Measurements from ENCODE around the gene HPSE2.
A peak's percentile ranks its signal among the peaks of the same experiment; 100 is the strongest.

Gene HPSE2

DNA sequence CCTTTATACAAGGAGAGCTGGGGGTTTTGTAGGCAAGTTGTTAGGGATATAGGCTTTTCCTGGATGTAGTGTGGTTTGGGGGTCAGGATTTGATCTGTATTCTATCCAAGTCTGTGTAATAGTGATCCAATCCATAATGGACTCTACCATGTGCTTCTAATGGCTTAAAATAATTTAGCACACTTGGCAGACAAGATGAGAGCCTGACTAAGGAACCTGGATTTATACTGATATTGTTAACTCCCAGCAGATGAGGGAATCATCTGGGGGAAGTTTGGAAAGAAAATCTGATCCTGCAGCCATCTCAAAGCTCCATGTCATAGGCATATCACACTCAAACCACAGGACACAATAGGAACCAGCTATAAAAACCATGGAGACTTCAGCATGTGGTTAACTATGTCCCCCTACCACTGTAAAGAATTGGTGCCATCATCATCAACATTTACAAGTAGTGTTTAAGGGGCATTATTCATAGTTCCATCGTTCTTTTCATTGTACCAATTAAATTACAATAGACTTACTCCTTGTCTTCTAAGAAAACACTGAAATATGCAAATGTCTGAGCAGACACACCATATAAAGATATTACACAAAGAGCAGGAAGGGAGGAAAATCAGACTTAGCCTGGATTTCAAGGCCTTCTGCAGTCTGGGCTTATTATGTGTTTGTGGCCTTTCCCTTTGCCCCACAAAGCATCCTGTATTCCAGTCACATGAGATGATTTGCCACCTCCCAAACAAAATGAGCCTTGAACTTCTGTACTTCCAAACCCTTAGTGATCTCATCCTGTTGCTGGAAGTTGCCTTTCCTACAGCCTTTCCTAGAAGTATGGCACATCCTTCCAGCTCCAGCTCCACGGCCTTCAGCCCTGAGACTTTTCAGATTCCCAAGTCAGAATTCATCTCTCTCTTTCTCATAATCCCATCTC lies 766.4 kb downstream of the HPSE2 start:
- no peaks in the 10 kb centered on the region for H3K9me3 Mint-ChIP-seq
- no peak overlapping the region for H3K27ac Mint-ChIP-seq
- no peak overlapping the region for H3K4me3 Mint-ChIP-seq
- H3K4me1 Mint-ChIP-seq (ENCODE audit: low read depth), result peaks cover 2% of the 10 kb centered on the region
- H3K36me3 Mint-ChIP-seq (ENCODE audit: low read depth), result no peaks in the 10 kb centered on the region
- peaks cover 36% of the 10 kb centered on the region for H3K27me3 Mint-ChIP-seq (ENCODE audit: low read depth)

DNA sequence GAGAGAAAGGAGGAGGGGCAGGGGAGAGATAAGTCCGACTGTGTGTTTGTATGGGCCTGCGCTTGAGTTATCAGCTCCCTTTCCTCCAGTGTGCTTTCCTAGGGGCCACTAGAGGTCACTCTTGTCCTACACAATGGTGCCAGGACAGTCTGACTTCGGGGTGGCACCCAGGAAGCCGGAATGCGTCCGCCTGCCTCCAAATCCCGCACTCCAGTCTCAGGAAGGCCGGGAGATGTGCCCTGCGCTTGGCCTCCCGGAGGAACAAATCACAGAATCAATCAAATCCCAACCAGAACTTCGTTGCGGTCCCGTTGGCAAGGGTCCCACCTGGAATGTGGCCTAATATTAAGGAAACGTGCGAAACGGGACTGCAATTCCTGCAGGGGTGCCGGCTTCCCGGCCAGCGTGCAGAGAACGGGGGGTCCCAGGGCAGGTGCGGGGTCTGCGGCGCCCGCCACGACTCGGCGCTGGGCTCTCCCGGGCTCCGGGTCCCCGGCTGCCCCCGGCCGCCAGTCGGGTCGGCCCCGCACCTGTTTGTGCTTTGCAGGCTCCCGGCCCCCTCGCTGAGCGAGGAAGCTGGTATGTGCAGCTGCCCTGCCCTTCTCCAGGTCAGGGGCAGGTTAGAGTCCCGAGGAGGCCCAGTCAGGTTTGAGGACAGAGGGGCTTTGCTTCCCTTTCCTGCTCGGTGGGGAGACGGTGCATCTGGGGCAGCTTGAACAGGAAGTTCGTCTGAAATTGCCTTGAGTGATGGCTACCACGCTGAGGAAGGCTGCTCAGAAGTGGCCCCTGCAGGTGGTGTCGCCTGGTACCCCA lies 767.9 kb downstream of the HPSE2 start:
- no peak overlapping the region for H3K27ac Mint-ChIP-seq
- no peaks in the 10 kb centered on the region for H3K9me3 Mint-ChIP-seq

GRCh38 chr10:98466861-98467505 lies 768.7 kb downstream of the HPSE2 start:
- Mint-ChIP-seq H3K4me3 (no peak overlapping the region), H3K27ac (no peak overlapping the region), H3K27me3 (ENCODE audit: low read depth) (peaks cover 30% of the 10 kb centered on the region), H3K36me3 (ENCODE audit: low read depth) (no peaks in the 10 kb centered on the region), H3K4me1 (ENCODE audit: low read depth) (peaks cover 2% of the 10 kb centered on the region), H3K9me3 (no peaks in the 10 kb centered on the region)

More for the DNA sequence above, 767.9 kb downstream of the HPSE2 start:
- Mint-ChIP-seq H3K4me3 (peak overlapping the region; percentile 88), H3K36me3 (ENCODE audit: low read depth) (no peaks in the 10 kb centered on the region), H3K27me3 (ENCODE audit: low read depth) (peaks cover 36% of the 10 kb centered on the region), H3K4me1 (ENCODE audit: low read depth) (peaks cover 2% of the 10 kb centered on the region)

DNA sequence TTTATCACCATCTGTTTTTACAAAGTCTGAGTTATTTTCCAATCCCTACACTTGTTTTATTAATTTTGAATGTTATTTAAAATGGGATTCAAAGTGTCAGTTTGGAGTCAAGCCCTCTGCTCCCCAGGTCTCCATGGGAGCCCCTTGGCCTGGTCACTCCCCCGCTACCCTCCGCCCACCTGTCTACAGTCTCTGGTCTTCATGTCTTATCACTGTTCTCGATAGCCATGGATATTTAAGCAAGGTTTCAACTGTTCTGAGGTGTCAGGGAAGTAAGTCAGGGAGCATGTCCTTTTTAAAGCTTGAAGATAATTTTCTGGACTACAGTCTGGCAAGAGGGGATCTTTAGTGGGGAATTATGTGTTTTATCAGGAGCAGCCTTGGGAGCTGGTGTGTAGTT lies 769.8 kb downstream of the HPSE2 start:
- H3K9me3 Mint-ChIP-seq, result no peaks in the 10 kb centered on the region
- H3K4me1 Mint-ChIP-seq (ENCODE audit: low read depth), result peaks cover 2% of the 10 kb centered on the region
- H3K27me3 Mint-ChIP-seq (ENCODE audit: low read depth), result peaks cover 22% of the 10 kb centered on the region
- H3K27ac Mint-ChIP-seq, result no peak overlapping the region
- no peaks in the 10 kb centered on the region for H3K36me3 Mint-ChIP-seq (ENCODE audit: low read depth)
- H3K4me3 Mint-ChIP-seq, result no peak overlapping the region

DNA sequence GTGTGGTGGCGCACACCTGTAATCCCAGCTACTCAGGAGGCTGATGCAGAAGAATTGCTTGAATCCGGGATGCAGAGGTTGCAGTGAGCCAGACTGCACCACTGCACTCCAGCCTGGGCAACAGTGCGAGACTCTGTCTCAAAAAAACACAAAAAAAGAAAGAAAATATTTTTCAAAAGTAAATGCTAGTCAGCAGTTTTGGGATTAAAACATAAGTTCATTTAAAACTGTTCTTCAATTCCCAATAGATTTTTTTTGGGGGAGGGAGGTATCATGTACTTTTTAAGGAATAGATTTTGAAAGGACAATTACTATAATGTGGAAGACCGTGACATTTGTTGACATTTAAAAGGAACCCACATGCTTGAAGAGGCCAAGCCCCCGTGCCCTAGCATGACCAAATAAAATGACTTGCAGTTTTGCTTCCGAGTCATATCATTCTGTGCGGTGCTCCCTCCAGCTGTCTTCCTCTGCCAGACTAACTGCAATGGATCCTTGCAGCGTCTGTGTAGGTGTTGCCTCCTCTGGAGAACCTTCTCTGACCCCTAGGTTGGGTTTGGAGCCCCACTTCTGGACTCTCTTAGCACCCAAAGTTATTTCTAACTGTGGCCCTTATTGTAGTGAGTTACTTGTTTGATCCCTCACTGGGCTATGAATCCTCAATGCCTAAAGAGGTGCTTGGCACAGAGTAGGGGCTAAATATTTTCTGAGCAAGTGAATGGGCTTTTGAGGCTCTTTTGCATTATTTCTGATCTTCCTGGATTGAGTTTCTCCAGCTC lies 771.5 kb downstream of the HPSE2 start:
- Mint-ChIP-seq H3K27me3 (ENCODE audit: low read depth) (peaks cover 17% of the 10 kb centered on the region), H3K27ac (no peak overlapping the region), H3K36me3 (ENCODE audit: low read depth) (no peaks in the 10 kb centered on the region), H3K9me3 (no peaks in the 10 kb centered on the region), H3K4me3 (no peak overlapping the region), H3K4me1 (ENCODE audit: low read depth) (peaks cover 2% of the 10 kb centered on the region)

- H3K9me3 Mint-ChIP-seq, result no peaks in the 10 kb centered on the region
- no peak overlapping the region for H3K4me3 Mint-ChIP-seq
- no peaks in the 10 kb centered on the region for H3K36me3 Mint-ChIP-seq (ENCODE audit: low read depth)
- no peak overlapping the region for H3K27ac Mint-ChIP-seq
- peaks cover 2% of the 10 kb centered on the region for H3K4me1 Mint-ChIP-seq (ENCODE audit: low read depth)
- H3K27me3 Mint-ChIP-seq (ENCODE audit: low read depth), result peaks cover 9% of the 10 kb centered on the region
These were observed 772.6 kb downstream of the HPSE2 start for GRCh38 chr10:98463016-98463415.

DNA sequence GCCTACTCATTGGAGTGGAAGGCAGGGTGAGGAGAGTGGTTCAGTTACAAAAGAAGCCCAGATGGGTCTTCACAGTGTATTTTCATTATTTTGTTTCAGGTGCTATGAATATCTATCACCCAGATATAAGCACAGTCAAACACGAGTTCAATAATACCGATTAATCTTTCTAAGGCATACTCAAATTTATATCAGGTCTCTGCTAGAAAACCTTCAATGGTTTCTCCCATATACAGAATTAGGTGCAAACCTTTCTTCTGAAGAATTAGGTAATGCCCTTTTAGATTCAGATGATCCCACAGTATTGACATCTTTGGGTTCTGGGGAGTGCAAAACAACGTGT lies 774.2 kb downstream of the HPSE2 start:
- H3K36me3 Mint-ChIP-seq (ENCODE audit: low read depth), result no peaks in the 10 kb centered on the region
- H3K27me3 Mint-ChIP-seq (ENCODE audit: low read depth), result peaks cover 13% of the 10 kb centered on the region
- H3K4me1 Mint-ChIP-seq (ENCODE audit: low read depth), result no peaks in the 10 kb centered on the region
- H3K4me3 Mint-ChIP-seq, result no peak overlapping the region
- no peaks in the 10 kb centered on the region for H3K9me3 Mint-ChIP-seq
- H3K27ac Mint-ChIP-seq, result no peak overlapping the region

GRCh38 chr10:98460837-98461499 lies 774.7 kb downstream of the HPSE2 start:
- no peak overlapping the region for H3K4me3 Mint-ChIP-seq
- no peaks in the 10 kb centered on the region for H3K4me1 Mint-ChIP-seq (ENCODE audit: low read depth)
- no peaks in the 10 kb centered on the region for H3K9me3 Mint-ChIP-seq
- H3K27ac Mint-ChIP-seq, result no peak overlapping the region
- H3K27me3 Mint-ChIP-seq (ENCODE audit: low read depth), result peaks cover 12% of the 10 kb centered on the region
- no peaks in the 10 kb centered on the region for H3K36me3 Mint-ChIP-seq (ENCODE audit: low read depth)

DNA sequence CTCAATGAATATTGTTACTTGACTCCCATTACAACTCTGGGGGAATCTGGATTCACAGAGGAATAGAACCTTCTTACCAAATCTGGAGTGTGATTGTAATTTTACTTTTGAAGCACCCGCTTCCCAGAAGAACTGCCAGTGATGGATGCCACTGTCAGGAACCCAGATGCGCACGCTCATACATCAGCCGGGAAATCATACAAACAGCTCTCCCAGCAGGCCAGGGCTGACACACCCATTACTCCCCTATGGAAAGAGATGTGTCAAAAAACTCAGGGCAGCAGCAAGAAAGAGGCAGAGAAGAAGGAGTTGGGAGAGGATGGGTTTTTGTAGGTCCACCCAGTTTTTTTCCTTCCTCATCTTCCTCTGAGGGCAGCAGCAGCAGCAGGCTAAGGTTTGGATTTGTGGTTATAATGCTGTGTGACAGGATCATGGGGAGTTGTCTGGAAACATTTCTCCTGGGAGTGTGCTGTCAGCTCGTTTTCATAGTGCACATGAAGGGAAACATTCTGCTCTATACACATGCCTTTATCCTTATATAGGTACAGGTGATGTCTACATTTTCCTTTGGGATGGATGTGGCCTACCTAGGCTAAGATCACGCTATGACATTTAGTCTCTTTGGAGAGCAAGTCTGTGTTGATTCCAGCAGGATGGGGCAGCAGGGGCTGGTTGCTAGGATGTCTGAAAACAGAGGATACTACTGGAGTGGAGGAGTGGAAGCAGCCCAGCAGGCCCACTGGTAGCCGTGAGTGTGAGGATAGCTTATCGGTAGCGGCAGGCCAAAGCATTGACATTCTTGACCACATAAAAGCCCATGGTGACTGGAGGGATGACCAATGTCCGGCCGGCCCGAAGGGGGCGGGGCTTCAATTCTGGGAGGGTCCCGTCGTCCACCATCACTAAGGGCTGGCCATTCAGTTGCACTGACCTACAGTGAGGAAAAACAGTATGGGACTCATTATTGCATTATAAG lies 776.6 kb downstream of the HPSE2 start:
- Mint-ChIP-seq H3K36me3 (ENCODE audit: low read depth) (no peaks in the 10 kb centered on the region), H3K4me3 (no peak overlapping the region), H3K4me1 (ENCODE audit: low read depth) (no peaks in the 10 kb centered on the region), H3K27me3 (ENCODE audit: low read depth) (peaks cover 10% of the 10 kb centered on the region), H3K27ac (no peak overlapping the region), H3K9me3 (no peaks in the 10 kb centered on the region)

DNA sequence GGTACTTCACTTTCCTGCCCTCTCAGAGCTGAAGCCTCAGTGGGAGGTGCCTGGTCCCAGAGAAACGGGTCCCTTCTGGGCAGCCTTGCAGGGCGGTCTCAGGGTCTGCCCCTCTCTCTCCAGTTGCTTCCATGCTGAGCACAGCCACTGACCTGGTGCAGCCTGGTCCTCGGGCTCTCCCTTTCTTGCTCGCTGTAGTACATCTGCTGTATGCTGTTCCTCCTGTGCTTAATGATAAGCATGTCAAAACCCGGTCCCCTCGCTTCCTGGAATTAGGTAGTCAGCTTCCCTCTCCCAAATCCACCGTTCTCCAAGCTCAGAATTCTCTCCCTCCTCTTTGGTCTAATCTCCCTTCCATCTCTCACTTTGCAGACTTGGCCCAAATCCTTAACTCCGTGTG lies 777.9 kb downstream of the HPSE2 start:
- H3K27me3 Mint-ChIP-seq (ENCODE audit: low read depth), result peaks cover 14% of the 10 kb centered on the region
- H3K4me1 Mint-ChIP-seq (ENCODE audit: low read depth), result no peaks in the 10 kb centered on the region
- H3K36me3 Mint-ChIP-seq (ENCODE audit: low read depth), result no peaks in the 10 kb centered on the region
- H3K27ac Mint-ChIP-seq, result no peak overlapping the region
- no peaks in the 10 kb centered on the region for H3K9me3 Mint-ChIP-seq
- H3K4me3 Mint-ChIP-seq, result no peak overlapping the region

DNA sequence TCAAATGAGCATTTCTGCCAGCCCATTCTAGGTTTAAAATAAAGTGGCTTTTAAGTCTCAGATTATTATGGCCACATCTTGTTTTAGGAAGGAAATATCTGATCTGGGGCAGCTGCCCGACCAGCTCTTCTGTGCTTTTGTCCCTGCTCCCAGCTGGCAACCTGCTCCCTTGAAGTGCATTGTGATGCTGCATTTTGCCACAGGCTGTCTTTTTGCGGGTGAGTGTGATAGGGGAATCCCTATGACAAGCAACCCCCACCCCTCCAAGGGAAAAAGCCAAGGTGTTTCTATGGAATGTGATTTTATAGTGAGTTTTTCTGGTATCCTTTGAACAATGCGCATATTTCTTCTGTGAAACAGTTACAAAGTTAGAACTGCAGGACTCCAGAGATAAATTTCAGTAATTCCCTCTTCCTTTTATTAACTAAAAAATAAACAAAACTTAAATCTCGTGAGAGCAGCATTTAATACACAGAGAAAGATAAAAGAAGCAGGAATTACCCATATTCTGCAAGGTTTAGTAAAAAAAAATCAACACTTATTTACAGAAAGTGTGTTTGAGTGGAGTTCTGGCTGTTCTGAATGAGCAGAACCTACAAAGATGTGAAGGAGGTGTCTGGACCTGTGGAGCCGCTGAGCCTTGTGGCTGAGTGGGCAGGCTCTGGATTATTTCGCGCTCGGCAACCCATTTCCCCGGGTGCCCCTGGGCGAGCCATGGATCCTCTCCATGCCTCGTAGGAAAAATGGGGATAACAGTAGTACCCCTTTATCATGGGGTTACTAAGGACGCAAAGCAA lies 778.8 kb downstream of the HPSE2 start:
- no peak overlapping the region for H3K4me3 Mint-ChIP-seq
- no peak overlapping the region for H3K27ac Mint-ChIP-seq
- H3K4me1 Mint-ChIP-seq (ENCODE audit: low read depth), result no peaks in the 10 kb centered on the region
- H3K27me3 Mint-ChIP-seq (ENCODE audit: low read depth), result peaks cover 20% of the 10 kb centered on the region
- no peaks in the 10 kb centered on the region for H3K36me3 Mint-ChIP-seq (ENCODE audit: low read depth)
- H3K9me3 Mint-ChIP-seq, result no peaks in the 10 kb centered on the region

GRCh38 chr10:98456043-98456570 lies 779.5 kb downstream of the HPSE2 start:
- Mint-ChIP-seq H3K27ac (no peak overlapping the region), H3K9me3 (no peaks in the 10 kb centered on the region), H3K4me1 (ENCODE audit: low read depth) (no peaks in the 10 kb centered on the region), H3K36me3 (ENCODE audit: low read depth) (no peaks in the 10 kb centered on the region), H3K4me3 (no peak overlapping the region), H3K27me3 (ENCODE audit: low read depth) (peaks cover 25% of the 10 kb centered on the region)

Data from T-helper 1 cell treated with Interleukin-12 subunit alpha and Interleukin-12 subunit beta and Interleukin-4 antibody, amounts not matched to agents 30 μg/mL and 1 μg/mL, for 36 hours (primary cell).